Progenitor cell of endocrine pancreas (in vitro differentiated cells): ENCODE measurements around the gene ALDH1L2. TPM values are rescaled to one million over a fixed set of nuclear protein-coding genes. Genes with fewer than 3 reads are reported as not detected.
A peak's percentile ranks its signal among the peaks of the same experiment; 100 is the strongest.

Source experiments
- DNase-seq: peaks from one replicate; pipeline ENCODE4 v3.0.0; 2021; ENCODE audit warnings: low spot score; ENCODE audit not compliant: unreplicated experiment
- H3K27ac Mint-ChIP-seq: 2 replicates; pipeline ENCODE4 v1.8.0; 2021; ENCODE audit warnings: mild to moderate bottlenecking, moderate library complexity, mixed read lengths
- H3K27me3 Mint-ChIP-seq: 2 replicates; pipeline ENCODE4 v1.8.0; 2021; ENCODE audit warnings: mixed read lengths
- H3K36me3 Mint-ChIP-seq: 2 replicates; pipeline ENCODE4 v1.8.0; 2022; ENCODE audit warnings: mixed read lengths; ENCODE audit not compliant: insufficient read depth
- H3K4me1 Mint-ChIP-seq: 2 replicates; pipeline ENCODE4 v1.8.0; 2021; ENCODE audit warnings: low read depth, mixed read lengths
- H3K4me3 Mint-ChIP-seq: 2 replicates; pipeline ENCODE4 v1.8.0; 2021; ENCODE audit warnings: low read depth, mild to moderate bottlenecking, moderate library complexity, mixed read lengths
- H3K9me3 Mint-ChIP-seq: 2 replicates; pipeline ENCODE4 v1.8.0; 2021; ENCODE audit warnings: low read depth, mixed read lengths
- long read RNA-seq: library from polyadenylated mRNA; unstranded; transcript quantifications from one replicate; pipeline ENCODE4 v2.0.0, GENCODE V29; 2020
- total RNA-seq: library from RNA; stranded (reverse); gene quantifications from 2 replicates; pipeline ENCODE4 v1.2.1, GENCODE V29; 2021
- TF ChIP-seq, protein P1 (sequence below): fragments of 200-600 bp; sonication (generic); IDR thresholded peaks from one replicate; pipeline ENCODE4 v1.5.0; 2021; ENCODE audit warnings: antibody characterized with exemption, mild to moderate bottlenecking; ENCODE audit not compliant: unreplicated experiment

Gene ALDH1L2
- 0.69 and 1.5 TPM in 2 replicates for total RNA-seq
- long read RNA-seq, partial matches to known transcripts, result 3 of 3 reads
- long read RNA-seq, other reads (novel, unspliced or antisense), result 0 of 3 reads

GRCh38 chr12:105084251-105085250 lies at the start of gene ALDH1L2:
ALDH1L2 (minus strand) TSS chr12:105084458; CDS start chr12:105084436, 22 bp downstream.
- TF ChIP-seq, protein P1, sequence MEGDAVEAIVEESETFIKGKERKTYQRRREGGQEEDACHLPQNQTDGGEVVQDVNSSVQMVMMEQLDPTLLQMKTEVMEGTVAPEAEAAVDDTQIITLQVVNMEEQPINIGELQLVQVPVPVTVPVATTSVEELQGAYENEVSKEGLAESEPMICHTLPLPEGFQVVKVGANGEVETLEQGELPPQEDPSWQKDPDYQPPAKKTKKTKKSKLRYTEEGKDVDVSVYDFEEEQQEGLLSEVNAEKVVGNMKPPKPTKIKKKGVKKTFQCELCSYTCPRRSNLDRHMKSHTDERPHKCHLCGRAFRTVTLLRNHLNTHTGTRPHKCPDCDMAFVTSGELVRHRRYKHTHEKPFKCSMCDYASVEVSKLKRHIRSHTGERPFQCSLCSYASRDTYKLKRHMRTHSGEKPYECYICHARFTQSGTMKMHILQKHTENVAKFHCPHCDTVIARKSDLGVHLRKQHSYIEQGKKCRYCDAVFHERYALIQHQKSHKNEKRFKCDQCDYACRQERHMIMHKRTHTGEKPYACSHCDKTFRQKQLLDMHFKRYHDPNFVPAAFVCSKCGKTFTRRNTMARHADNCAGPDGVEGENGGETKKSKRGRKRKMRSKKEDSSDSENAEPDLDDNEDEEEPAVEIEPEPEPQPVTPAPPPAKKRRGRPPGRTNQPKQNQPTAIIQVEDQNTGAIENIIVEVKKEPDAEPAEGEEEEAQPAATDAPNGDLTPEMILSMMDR, result no peak
- DNase-seq, result peak; percentile 59
- Mint-ChIP-seq H3K4me3 (peak within 1 kb of the TSS; percentile 64), H3K9me3 (peaks cover 5% of the 10 kb centered on the region), H3K4me1 (peaks cover 6% of the 10 kb centered on the region), H3K36me3 (no peaks in the 10 kb centered on the region), H3K27ac (no peak within 1 kb of the TSS), H3K27me3 (peaks cover 40% of the 10 kb centered on the region)

GRCh38 chr12:105120551-105120950 lies 36.3 kb upstream of the ALDH1L2 start:
- no peaks in the 10 kb centered on the region for H3K9me3 Mint-ChIP-seq
- H3K4me1 Mint-ChIP-seq, result peaks cover 3% of the 10 kb centered on the region
- H3K4me3 Mint-ChIP-seq, result no peak overlapping the region
- peaks cover 33% of the 10 kb centered on the region for H3K36me3 Mint-ChIP-seq
- no peak for DNase-seq
- H3K27ac Mint-ChIP-seq, result no peak overlapping the region
- TF ChIP-seq, protein P1, result no peak
- H3K27me3 Mint-ChIP-seq, result no peaks in the 10 kb centered on the region

DNA sequence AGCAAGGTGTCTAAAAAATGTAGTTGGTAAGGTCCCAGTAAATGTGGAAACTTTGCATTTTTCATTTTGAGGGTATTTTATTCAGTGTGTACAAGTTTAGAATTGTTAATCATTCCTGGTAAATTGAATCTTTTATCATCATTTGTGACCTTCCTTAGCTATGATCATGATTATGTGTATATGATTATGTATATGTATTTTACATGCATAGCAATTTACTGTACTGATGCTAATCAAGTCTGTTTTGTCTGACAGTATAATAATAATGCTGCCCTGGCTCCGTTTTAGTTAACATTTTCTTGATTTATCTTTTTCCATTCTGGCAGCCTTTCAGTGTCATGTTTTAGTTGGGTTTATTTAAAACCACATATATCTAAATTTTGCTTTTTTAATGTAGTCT lies 32.7 kb upstream of the ALDH1L2 start:
- DNase-seq, result no peak
- Mint-ChIP-seq H3K27ac (no peak overlapping the region), H3K9me3 (no peaks in the 10 kb centered on the region), H3K27me3 (no peaks in the 10 kb centered on the region), H3K36me3 (peaks cover 31% of the 10 kb centered on the region), H3K4me1 (peaks cover 4% of the 10 kb centered on the region), H3K4me3 (no peak overlapping the region)
- TF ChIP-seq, protein P1, result no peak

DNA sequence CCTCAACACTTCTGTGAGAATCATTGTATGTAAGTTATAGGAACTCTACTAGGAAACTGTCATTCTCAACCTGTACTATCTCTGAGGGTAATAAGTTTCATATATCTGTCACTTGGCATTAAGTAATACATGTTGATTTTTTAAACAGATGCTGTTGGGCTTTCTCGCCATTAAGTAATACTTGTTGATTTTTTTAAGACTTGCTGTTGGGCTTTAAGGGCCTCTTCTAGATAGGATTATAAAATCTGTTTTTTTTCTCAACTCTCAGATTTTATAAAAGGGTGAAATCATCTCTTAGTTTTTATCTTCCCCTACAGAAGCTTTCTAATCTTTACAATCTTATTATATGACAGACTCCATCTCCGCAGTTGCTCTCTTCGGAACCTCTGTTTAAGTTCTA lies 28.8 kb upstream of the ALDH1L2 start:
- Mint-ChIP-seq H3K36me3 (peaks cover 14% of the 10 kb centered on the region), H3K4me3 (no peak overlapping the region), H3K27ac (no peak overlapping the region), H3K4me1 (peaks cover 20% of the 10 kb centered on the region), H3K27me3 (no peaks in the 10 kb centered on the region), H3K9me3 (no peaks in the 10 kb centered on the region)
- TF ChIP-seq, protein P1, result no peak
- DNase-seq, result no peak

- H3K4me3 Mint-ChIP-seq, result no peak overlapping the region
- DNase-seq, result no peak
- no peak overlapping the region for H3K27ac Mint-ChIP-seq
- no peaks in the 10 kb centered on the region for H3K27me3 Mint-ChIP-seq
- TF ChIP-seq, protein P1, result no peak
- H3K9me3 Mint-ChIP-seq, result no peaks in the 10 kb centered on the region
- peaks cover 10% of the 10 kb centered on the region for H3K36me3 Mint-ChIP-seq
- H3K4me1 Mint-ChIP-seq, result peaks cover 25% of the 10 kb centered on the region
Measured at GRCh38 chr12:105110851-105111250, 26.6 kb upstream of the ALDH1L2 start.
